MV-4-11 (cell line): ENCODE data around the gene ATG2A.
A peak's percentile ranks its signal among the peaks of the same experiment; 100 is the strongest.

Source experiments
- DNase-seq: peaks from one replicate; lab custom pipeline; 2025; lab: John Stamatoyannopoulos, UW

The ATG2A gene

DNA sequence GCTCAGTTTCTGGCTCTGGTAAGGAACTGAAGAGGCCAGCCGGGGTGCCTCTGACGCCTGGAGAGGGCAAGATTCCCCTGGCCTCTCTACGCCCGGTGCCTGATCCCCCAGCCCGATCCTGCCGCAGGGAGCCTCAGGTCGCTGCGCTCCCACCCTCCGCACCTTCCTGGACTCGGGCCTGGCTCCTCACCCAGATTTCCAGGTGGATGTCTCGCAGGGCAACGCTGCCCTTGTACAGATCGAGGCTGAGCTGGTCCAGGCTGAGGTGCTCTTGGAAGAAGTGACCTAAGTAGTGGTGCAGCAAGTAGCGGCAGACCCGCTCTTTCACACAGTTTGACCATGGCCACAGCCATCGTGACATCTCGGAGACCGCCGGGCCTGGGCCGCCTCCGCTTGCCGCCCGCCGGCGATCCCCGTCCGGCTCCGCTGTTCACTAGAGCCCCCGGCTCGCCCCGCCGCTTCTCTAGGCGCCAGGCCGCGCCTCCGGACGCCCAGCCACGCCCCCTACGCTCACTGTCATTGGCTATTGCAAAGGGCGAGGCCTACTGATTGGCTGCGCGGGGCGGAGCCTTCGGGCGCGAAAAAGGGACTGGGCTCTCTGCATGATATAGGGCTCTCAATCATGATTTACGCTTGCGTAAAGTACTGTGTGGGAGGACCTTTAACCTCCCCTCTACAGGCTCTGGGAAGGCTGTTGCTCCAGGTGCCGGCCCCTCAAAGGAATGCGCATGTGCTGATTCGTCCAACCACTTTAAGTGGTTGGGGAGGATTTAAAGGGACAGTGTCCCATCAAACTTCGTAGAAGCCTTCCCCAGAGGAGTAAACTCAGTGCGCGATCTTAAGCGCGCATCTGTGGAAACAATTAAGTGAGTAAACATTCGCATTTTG lies at the start of gene ATG2A:
Gene ATG2A (minus strand): TSS at position 435 of the 888 bp plus-strand sequence. CDS start 74 bp downstream, at position 361.
- peak; percentile 100 for DNase-seq

DNA sequence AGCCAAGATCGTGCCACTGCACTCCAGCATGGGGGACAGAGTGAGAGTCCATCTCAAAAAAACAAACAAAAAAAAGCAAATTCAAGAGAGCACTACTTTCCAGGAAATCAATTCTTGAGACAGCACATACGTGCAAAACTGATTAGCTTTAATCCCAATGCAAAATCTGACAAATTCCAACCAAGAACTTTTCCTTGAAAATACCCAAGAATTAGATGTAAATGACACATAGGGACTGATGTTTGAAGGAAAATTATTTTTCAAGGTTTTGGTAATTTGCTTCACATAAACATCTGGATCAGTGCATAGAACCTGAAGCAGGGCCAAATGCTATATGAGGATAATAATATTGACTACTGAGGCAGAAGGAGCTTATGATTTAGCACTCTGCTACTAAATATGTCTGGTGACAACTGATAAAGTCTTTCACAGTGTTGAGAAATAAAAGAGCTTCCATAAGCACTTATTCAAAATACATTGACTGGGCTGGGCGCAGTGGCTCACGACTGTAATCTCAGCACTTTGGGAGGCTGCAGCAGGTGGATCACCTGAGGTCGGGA lies 46.1 kb upstream of the ATG2A start:
- no peak for DNase-seq

GRCh38 chr11:64960719-64961118 lies 43.7 kb upstream of the ATG2A start:
- no peak for DNase-seq

GRCh38 chr11:64959498-64959897 lies 42.5 kb upstream of the ATG2A start:
- no peak for DNase-seq

DNA sequence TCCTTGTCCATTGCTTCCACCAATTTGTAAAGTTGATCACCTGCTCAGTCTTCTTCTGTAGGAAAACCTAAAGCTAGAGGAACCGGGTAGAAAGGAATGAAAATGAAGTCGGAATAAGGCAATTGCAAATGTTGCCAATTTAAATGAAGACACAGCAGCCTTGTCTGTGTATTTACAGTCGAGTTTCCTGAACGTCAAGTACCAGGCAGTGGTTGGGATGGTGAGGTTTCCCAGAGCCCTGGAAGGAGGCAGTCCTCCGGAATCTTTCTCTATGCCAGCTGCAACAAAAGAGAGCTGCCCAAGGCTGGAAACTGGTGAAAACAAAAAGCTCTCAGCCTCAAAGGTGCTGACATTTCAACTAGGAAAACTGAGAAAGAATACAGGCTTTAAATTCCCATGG lies 37.2 kb upstream of the ATG2A start:
- DNase-seq: no peak

- DNase-seq: no peak
Observed at GRCh38 chr11:64951529-64951928, 34.5 kb upstream of the ATG2A start.

DNA sequence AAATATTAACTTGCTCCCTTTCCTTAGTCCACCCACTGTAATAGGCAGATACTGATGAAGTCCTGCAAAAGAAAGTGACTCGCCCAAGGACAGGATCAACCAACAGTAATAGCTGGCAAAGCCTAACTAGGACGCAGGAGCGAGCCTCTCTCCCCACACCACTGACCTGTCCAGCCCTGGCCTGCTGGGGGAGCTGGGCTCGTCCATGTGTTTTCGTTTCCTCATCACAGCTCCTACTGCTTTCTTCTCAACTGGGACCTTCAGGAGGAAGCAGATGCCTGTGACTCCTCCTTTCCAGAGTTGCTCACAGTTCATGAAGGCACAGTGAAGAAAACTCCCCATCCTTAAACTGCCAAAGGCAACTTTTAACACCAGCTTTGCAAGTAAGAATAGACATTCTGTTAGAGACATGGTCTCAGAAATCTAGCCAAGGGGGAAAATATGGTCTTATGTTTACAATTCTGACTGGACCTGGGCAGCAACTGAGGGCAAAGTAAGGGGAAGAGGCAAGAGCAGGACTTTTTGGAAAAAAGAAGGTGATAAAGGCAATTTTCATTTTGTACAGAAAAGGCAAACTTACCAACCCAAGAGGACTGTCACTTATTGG lies 30.3 kb upstream of the ATG2A start:
- peak; percentile 3 for DNase-seq

DNA sequence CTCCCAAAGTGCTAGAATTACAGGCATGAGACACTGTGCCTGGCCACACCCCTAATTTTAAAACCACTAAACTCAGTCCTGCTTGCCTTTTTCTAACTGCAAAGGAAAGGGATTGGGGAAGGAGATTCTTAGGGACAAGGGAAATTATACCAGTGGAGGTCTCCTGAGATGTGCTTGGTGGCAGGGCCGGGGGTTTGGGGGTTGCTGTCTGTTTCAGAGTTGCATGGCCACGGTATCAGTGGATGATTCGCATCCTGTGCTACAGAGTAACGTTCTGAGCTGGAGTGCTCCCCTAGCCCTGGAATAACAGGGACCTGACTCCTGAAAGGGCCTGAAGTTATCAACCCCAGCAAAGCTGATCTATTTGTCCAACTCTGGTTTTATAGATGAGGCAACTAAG lies 19.5 kb upstream of the ATG2A start:
- no peak for DNase-seq

GRCh38 chr11:64935359-64936081 lies 18.5 kb upstream of the ATG2A start, which contains the start of gene GPHA2:
GPHA2 (minus strand) TSS chr11:64935893; CDS start chr11:64935460, 433 bp downstream.
- no peak for DNase-seq

DNA sequence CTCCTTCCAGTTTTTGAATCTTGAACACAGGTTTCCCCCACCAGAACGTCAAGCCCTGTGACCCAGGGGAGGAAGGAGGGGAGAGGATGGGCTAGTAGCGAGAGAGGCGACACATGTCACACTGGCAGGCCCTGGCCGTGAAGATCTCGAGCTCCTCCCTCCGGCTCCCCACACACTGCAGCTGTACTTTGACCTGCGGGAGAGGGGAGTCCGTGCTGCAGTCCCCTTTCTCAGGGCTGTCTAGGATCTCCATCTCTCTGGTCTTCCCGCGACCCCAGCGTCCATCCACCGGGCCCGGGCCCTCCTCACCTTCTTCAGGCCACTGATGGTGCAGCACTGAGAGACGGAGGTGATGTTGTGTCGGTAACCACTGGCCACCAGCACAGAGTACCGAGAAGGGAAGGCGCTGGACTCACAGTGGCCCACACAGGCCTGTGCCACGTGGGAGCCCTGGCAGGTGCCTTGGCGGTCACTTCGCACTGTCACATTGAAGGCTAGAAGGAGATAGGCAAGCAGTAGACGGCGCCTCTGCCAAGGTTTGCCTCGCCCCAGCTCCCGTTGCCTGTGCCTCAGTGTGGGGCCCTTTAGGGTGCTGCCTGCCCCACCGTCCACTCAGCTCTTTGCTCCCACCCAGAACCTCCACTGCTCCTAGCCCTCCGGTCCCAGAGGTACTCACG lies 17.8 kb upstream of the ATG2A start:
- DNase-seq: no peak

GRCh38 chr11:64933935-64934681 lies 17.1 kb upstream of the ATG2A start:
- DNase-seq: no peak

GRCh38 chr11:64933213-64933934 lies 16.4 kb upstream of the ATG2A start:
- DNase-seq: no peak

GRCh38 chr11:64932324-64932723 lies 15.3 kb upstream of the ATG2A start:
- no peak for DNase-seq

- DNase-seq: no peak
Observed at GRCh38 chr11:64931290-64931689, 14.3 kb upstream of the ATG2A start.

GRCh38 chr11:64930340-64930739 lies 13.3 kb upstream of the ATG2A start:
- no peak for DNase-seq

- DNase-seq: no peak
Observed at GRCh38 chr11:64929625-64930024, 12.6 kb upstream of the ATG2A start.

- no peak for DNase-seq
Observed at GRCh38 chr11:64928957-64929356, 11.9 kb upstream of the ATG2A start.

GRCh38 chr11:64926689-64927088 lies 9.7 kb upstream of the ATG2A start:
- no peak for DNase-seq

GRCh38 chr11:64925536-64926436 lies 8.8 kb upstream of the ATG2A start:
- no peak for DNase-seq
